Gastrocnemius medialis (tissue), 4 donors: Measurements from ENCODE around the gene SLAMF7.

Source experiments
- POLR2A ChIP-seq, 2 donors: fragments of 450-650 bp; IDR thresholded peaks; one replicate each; pipeline ENCODE4 v1.6.1; 2017; ENCODE audit warnings: antibody characterized with exemption in 2 of 2, mild to moderate bottlenecking in 2 of 2, moderate library complexity in 2 of 2
- TF ChIP-seq, protein P1 (sequence below), 5 experiments: fragments of 450-650 bp in 3 of 5; fragments of 200-600 bp in 2 of 5; sonication (generic) in 2 of 5; IDR thresholded peaks in 4 of 5; conservative IDR thresholded peaks in 1 of 5; 1 replicate in 4 of 5; 2 replicates in 1 of 5; pipeline ENCODE4 v1.5.1; 2016 to 2019; ENCODE audit warnings: antibody characterized with exemption in 5 of 5, mild to moderate bottlenecking in 3 of 5, moderate library complexity in 3 of 5

DNA sequence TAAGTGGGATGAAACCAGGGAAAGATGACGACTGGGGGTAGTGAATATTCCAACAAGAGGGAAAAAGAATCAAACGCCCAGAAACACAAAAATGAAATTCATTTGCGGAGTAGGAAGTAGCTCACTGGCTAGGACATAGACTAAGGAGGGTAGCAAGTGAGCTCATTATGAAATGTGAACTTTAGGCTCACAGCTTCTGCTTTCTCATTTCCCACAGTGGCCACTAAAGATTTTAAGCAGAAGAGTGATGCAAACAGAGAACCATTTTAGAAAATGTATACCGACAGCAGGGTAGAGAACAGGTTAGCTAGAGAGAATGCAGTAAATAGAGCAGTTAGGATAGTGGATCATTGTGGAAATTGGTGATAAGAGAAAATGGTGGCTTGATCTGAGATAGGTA lies 30.9 kb upstream of the SLAMF7 start:
- TF ChIP-seq, protein P1, sequence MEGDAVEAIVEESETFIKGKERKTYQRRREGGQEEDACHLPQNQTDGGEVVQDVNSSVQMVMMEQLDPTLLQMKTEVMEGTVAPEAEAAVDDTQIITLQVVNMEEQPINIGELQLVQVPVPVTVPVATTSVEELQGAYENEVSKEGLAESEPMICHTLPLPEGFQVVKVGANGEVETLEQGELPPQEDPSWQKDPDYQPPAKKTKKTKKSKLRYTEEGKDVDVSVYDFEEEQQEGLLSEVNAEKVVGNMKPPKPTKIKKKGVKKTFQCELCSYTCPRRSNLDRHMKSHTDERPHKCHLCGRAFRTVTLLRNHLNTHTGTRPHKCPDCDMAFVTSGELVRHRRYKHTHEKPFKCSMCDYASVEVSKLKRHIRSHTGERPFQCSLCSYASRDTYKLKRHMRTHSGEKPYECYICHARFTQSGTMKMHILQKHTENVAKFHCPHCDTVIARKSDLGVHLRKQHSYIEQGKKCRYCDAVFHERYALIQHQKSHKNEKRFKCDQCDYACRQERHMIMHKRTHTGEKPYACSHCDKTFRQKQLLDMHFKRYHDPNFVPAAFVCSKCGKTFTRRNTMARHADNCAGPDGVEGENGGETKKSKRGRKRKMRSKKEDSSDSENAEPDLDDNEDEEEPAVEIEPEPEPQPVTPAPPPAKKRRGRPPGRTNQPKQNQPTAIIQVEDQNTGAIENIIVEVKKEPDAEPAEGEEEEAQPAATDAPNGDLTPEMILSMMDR (IDR thresholded peaks at IDR 0.05 in 4 of 5, conservative IDR thresholded peaks at IDR 0.05 in 1 of 5), result no peak
- no peak for TF ChIP-seq POLR2A (IDR thresholded peaks at IDR 0.05)
